ENCODE measurements around the gene THPO. TPM values are rescaled to one million over a fixed set of nuclear protein-coding genes. Genes with fewer than 3 reads are reported as not detected.

The THPO gene
- polyA plus RNA-seq, 1 experiment: 0.36 TPM

DNA sequence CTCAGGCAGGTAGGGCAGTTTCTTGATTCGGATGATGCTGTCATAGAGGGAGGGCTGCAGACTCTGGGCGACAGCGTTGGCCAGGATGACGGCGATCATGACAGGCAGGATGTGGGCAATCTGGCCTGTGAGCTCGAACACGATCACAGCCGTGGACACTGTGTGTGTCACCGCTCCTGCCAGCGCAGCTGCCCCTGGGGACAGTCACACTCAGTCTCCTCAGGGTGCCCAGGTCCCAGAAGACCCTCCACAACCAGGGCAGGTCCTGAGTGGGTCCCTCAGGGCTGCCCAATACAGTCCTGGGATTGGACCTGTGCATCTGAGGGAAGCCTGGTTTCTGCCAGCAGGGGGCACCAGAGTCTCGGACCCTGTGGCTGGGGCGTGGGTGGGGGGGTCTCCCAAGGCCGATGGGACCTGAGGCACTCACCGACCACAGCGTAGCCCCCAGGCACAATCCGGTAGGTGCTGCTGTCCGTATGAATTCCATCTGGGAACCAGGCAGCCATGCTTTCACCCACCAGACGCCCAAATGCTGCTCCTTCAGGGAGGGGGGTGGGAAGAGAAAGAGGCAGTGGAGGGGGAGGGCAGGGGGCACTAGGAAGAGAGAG is 23.8 kb downstream of the THPO start:
- ChIA-PET CTCF (interaction anchor here (0.5 to 4.9 kb wide), 13 partner anchors 13 to 1262 kb away, joined by 3 to 65 read pairs (median 4); partner anchors contain the start of genes ABCC5 and FAM131A), POLR2A (no interaction called here)
- no peak for DNase-seq (ENCODE audit: low read depth)
- no peak overlapping the region for H3K4me3 ChIP-seq (ENCODE audit: low read depth, low read length)
- H3K27me3 ChIP-seq (ENCODE audit: control insufficient read depth, insufficient read depth, low read length): no peaks in the 10 kb centered on the region
- TF ChIP-seq, protein P1, sequence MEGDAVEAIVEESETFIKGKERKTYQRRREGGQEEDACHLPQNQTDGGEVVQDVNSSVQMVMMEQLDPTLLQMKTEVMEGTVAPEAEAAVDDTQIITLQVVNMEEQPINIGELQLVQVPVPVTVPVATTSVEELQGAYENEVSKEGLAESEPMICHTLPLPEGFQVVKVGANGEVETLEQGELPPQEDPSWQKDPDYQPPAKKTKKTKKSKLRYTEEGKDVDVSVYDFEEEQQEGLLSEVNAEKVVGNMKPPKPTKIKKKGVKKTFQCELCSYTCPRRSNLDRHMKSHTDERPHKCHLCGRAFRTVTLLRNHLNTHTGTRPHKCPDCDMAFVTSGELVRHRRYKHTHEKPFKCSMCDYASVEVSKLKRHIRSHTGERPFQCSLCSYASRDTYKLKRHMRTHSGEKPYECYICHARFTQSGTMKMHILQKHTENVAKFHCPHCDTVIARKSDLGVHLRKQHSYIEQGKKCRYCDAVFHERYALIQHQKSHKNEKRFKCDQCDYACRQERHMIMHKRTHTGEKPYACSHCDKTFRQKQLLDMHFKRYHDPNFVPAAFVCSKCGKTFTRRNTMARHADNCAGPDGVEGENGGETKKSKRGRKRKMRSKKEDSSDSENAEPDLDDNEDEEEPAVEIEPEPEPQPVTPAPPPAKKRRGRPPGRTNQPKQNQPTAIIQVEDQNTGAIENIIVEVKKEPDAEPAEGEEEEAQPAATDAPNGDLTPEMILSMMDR (IDR thresholded peaks at IDR 0.05; ENCODE audit: insufficient read depth, low read depth, low read length): peak; percentile 88
- H3K36me3 ChIP-seq (ENCODE audit: control insufficient read depth, insufficient read depth, low read length): peaks cover 7% of the 10 kb centered on the region

DNA sequence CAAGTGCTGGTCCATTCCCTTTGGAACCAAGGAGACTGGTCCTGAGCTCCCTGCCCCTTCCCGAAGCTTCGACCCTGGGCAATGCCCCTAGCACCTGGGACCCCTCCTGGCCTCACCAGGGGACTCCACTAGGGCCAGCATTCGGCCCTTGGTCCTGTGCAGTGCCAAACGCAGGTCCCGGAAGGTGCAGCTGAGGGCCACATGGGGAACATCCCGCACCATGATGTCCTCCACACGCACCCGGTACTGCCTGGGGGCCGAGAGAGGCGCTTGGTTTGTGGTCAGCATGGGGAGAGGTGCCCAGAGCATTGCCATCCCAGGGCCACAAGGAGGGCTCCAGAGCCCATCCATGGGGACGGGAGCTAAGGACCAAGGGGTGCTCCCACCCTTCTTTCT is 24.5 kb downstream of the THPO start:
- Histone ChIP-seq H3K36me3 (ENCODE audit: control insufficient read depth, insufficient read depth, low read length) (peaks cover 7% of the 10 kb centered on the region), H3K4me3 (ENCODE audit: low read depth, low read length) (no peak overlapping the region), H3K27me3 (ENCODE audit: control insufficient read depth, insufficient read depth, low read length) (no peaks in the 10 kb centered on the region)
- TF ChIP-seq, protein P1 (IDR thresholded peaks at IDR 0.05; ENCODE audit: insufficient read depth, low read depth, low read length): no peak
- no peak for DNase-seq (ENCODE audit: low read depth)
- CTCF ChIA-PET: interaction anchor here (0.5 to 4.9 kb wide), 12 partner anchors 12 to 336 kb away, joined by 3 to 65 read pairs (median 4); partner anchors contain the start of genes ABCC5, EPHB3 and FAM131A
- POLR2A ChIA-PET: no interaction called here

DNA sequence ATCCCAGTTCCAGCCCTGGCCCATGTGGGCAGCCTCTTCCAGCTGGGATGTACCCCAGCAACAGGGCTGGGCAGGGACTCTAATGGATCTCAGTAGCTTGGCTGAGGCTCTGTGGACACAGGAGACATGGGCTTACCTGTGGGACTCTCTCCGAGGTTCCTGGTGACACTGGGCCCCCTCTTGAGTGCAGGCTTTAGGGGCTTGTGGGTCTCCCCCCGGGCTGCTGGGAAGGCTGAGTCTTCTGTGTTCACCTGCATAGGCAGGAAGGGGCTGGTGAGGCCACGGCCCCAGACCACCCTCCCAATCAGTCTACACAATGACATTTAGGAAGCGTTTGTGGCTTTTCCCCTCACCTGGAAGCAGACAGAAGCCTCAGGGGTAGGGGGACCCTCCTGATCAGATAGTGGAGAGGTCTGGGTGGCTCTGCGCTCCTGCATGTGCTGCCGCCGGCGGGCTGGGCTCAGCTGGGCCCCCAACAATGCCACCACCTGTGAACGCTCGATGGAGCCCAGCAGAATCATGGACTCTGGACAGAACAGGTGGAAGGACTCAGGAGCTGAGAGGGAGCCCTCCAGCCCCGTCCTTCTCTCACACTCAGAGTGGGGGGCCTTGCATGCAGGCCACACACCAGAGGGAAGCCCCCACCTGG is 25.0 kb downstream of the THPO start:
- Histone ChIP-seq H3K4me3 (ENCODE audit: low read depth, low read length) (no peak overlapping the region), H3K27me3 (ENCODE audit: control insufficient read depth, insufficient read depth, low read length) (no peaks in the 10 kb centered on the region), H3K36me3 (ENCODE audit: control insufficient read depth, insufficient read depth, low read length) (peaks cover 7% of the 10 kb centered on the region)
- DNase-seq (ENCODE audit: low read depth): no peak
- POLR2A ChIA-PET: no interaction called here
- TF ChIP-seq, protein P1 (IDR thresholded peaks at IDR 0.05; ENCODE audit: insufficient read depth, low read depth, low read length): no peak
- CTCF ChIA-PET: interaction anchor here (0.7 to 4.9 kb wide), 12 partner anchors 11 to 335 kb away, joined by 3 to 65 read pairs (median 4); partner anchors contain the start of genes ABCC5, EPHB3 and FAM131A

DNA sequence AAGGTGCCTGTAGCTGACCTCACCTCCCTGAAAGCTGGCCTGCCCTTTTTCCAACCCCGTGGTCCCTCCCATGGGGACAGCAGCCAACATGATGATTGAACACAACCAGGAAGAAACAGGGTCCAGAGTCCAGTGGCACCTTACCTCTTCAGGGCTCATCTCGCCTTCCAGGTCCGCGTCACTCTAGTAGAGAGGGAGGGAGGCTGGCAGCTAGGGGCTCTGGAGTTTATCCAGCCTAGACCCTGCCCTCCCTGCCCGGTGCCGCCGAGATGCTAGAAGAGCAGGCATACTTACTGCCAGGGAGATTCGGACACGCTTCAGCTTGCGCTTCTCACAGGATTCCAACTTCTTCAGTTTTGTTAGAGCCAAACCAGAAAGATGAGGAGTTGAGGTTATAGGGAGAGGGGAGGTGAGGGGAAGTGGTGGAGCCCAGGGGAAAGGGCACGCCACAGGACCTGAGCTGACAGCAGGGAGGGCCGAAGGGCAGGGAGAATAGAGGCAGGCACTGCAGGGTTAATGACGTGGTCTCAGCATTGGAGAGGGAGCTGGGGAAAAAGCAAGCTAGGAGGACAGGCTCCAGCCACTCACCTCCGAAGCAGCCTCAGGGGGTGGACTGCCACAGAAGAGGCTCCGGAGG is 25.7 kb downstream of the THPO start:
- Histone ChIP-seq H3K36me3 (ENCODE audit: control insufficient read depth, insufficient read depth, low read length) (peaks cover 7% of the 10 kb centered on the region), H3K27me3 (ENCODE audit: control insufficient read depth, insufficient read depth, low read length) (no peaks in the 10 kb centered on the region), H3K4me3 (ENCODE audit: low read depth, low read length) (no peak overlapping the region)
- TF ChIP-seq, protein P1 (IDR thresholded peaks at IDR 0.05; ENCODE audit: insufficient read depth, low read depth, low read length): no peak
- ChIA-PET POLR2A (no interaction called here), CTCF (interaction anchor here (0.7 to 4.9 kb wide), 4 partner anchors 11 to 189 kb away, joined by 3 to 65 read pairs (median 3); partner anchors contain the start of gene FAM131A)
- DNase-seq (ENCODE audit: low read depth): no peak
